ENCODE data around the gene CEP164. TPM values are rescaled to one million over a fixed set of nuclear protein-coding genes. Genes with fewer than 3 reads are reported as not detected.

The CEP164 gene
- total and polyA plus RNA-seq, 2 experiments from 2014 or later: 13.9 to 23.8 TPM

- TF ChIP-seq ZNF462 (CRISPR knock-in tag; IDR thresholded peaks at IDR 0.05): no peak
- TF ChIP-seq EZH2 (IDR thresholded peaks at IDR 0.05; ENCODE audit: low read depth, unreplicated experiment): no peak
- TF ChIP-seq EZH2phosphoT487 (IDR thresholded peaks at IDR 0.05; ENCODE audit: unreplicated experiment): no peak
- TF ChIP-seq JUNB (IDR thresholded peaks at IDR 0.05; ENCODE audit: unreplicated experiment): no peak
- TF ChIP-seq STAT1 (IDR thresholded peaks at IDR 0.05; ENCODE audit: unreplicated experiment): no peak
- TF ChIP-seq ZNF114 (CRISPR knock-in tag; IDR thresholded peaks at IDR 0.05): no peak
Observed at GRCh38 chr11:117390743-117391142, 63.1 kb downstream of the CEP164 start (continued).

DNA sequence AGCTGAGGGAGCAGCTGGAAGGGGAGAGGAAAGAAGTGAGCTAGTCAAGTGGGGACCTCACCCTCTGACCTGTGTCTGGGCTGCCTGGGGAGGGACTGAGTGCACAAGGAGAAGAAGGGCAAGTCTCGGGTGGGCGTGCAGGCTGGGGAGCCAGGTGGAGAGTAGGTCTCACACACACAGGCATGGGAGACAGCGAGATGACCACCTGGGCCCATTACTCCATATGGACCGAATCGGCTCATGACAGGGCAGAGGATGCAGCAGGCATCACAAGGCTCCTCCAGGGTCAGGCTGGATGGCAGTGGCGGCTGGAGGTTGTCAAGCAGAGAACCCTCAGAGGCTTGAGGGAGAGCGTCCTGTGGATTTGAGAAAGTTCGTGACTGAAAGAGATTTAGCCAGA, 63.5 kb downstream of the CEP164 start:
- Histone ChIP-seq H2AFZ (no peak overlapping the region), H3K4me2 (no peak overlapping the region), H3K4me3 (no peak overlapping the region), H3K9me2 (ENCODE audit: insufficient read depth) (no peaks in the 10 kb centered on the region), H3K27me3 (ENCODE audit: insufficient read depth) (no peaks in the 10 kb centered on the region), H3K36me3 (ENCODE audit: insufficient read depth) (no peaks in the 10 kb centered on the region), H3K79me2 (replicated peaks; ENCODE audit: insufficient read depth) (no peaks in the 10 kb centered on the region), H3K4me1 (ENCODE audit: insufficient read depth) (no peaks in the 10 kb centered on the region), H4K20me1 (replicated peaks; ENCODE audit: insufficient read depth) (no peaks in the 10 kb centered on the region), H3K27ac (ENCODE audit: low read depth) (no peak overlapping the region), H3F3A (replicated peaks; ENCODE audit: low read depth) (no peaks in the 10 kb centered on the region)
- no peak for ATAC-seq
- no peak overlapping the region for H3K27ac Mint-ChIP-seq
- H3K4me3 Mint-ChIP-seq: no peak overlapping the region
- no peaks in the 10 kb centered on the region for H3K9me3 Mint-ChIP-seq
- no peaks in the 10 kb centered on the region for H3K4me1 Mint-ChIP-seq
- DNase-seq (ENCODE audit: low spot score): no peak
- peaks cover 2% of the 10 kb centered on the region for H3K27me3 Mint-ChIP-seq (ENCODE audit: insufficient read depth, low read depth, poor library complexity)
- H3K36me3 Mint-ChIP-seq (ENCODE audit: low read depth): peaks cover 31% of the 10 kb centered on the region
- no peak for TF ChIP-seq POLR2AphosphoS5 (IDR thresholded peaks at IDR 0.05; ENCODE audit: low read depth)
- TF ChIP-seq, protein P1, sequence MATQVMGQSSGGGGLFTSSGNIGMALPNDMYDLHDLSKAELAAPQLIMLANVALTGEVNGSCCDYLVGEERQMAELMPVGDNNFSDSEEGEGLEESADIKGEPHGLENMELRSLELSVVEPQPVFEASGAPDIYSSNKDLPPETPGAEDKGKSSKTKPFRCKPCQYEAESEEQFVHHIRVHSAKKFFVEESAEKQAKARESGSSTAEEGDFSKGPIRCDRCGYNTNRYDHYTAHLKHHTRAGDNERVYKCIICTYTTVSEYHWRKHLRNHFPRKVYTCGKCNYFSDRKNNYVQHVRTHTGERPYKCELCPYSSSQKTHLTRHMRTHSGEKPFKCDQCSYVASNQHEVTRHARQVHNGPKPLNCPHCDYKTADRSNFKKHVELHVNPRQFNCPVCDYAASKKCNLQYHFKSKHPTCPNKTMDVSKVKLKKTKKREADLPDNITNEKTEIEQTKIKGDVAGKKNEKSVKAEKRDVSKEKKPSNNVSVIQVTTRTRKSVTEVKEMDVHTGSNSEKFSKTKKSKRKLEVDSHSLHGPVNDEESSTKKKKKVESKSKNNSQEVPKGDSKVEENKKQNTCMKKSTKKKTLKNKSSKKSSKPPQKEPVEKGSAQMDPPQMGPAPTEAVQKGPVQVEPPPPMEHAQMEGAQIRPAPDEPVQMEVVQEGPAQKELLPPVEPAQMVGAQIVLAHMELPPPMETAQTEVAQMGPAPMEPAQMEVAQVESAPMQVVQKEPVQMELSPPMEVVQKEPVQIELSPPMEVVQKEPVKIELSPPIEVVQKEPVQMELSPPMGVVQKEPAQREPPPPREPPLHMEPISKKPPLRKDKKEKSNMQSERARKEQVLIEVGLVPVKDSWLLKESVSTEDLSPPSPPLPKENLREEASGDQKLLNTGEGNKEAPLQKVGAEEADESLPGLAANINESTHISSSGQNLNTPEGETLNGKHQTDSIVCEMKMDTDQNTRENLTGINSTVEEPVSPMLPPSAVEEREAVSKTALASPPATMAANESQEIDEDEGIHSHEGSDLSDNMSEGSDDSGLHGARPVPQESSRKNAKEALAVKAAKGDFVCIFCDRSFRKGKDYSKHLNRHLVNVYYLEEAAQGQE (IDR thresholded peaks at IDR 0.05; ENCODE audit: unreplicated experiment): no peak
- no peak for TF ChIP-seq EZH2phosphoT487 (IDR thresholded peaks at IDR 0.05; ENCODE audit: unreplicated experiment)
